ENCODE data around the gene TMEM117.

Gene TMEM117

GRCh38 chr12:44235674-44236073 lies 399.8 kb downstream of the TMEM117 start:
- no peaks in the 10 kb centered on the region for H3K27me3 ChIP-seq
- no peaks in the 10 kb centered on the region for H3K4me1 ChIP-seq (ENCODE audit: control insufficient read depth in 1 of 2, insufficient read depth in 1 of 2, low read depth in 1 of 2, low read length in 1 of 2)
- no peaks in the 10 kb centered on the region for H3K9me3 ChIP-seq
- no peaks in the 10 kb centered on the region for H3K36me3 ChIP-seq
- TF ChIP-seq, protein P1, sequence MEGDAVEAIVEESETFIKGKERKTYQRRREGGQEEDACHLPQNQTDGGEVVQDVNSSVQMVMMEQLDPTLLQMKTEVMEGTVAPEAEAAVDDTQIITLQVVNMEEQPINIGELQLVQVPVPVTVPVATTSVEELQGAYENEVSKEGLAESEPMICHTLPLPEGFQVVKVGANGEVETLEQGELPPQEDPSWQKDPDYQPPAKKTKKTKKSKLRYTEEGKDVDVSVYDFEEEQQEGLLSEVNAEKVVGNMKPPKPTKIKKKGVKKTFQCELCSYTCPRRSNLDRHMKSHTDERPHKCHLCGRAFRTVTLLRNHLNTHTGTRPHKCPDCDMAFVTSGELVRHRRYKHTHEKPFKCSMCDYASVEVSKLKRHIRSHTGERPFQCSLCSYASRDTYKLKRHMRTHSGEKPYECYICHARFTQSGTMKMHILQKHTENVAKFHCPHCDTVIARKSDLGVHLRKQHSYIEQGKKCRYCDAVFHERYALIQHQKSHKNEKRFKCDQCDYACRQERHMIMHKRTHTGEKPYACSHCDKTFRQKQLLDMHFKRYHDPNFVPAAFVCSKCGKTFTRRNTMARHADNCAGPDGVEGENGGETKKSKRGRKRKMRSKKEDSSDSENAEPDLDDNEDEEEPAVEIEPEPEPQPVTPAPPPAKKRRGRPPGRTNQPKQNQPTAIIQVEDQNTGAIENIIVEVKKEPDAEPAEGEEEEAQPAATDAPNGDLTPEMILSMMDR (IDR thresholded peaks at IDR 0.05), result no peak
- H3K27ac ChIP-seq, result no peak overlapping the region
- H3K4me3 ChIP-seq (ENCODE audit: low read depth in 1 of 2, low read length in 1 of 2), result no peak overlapping the region

DNA sequence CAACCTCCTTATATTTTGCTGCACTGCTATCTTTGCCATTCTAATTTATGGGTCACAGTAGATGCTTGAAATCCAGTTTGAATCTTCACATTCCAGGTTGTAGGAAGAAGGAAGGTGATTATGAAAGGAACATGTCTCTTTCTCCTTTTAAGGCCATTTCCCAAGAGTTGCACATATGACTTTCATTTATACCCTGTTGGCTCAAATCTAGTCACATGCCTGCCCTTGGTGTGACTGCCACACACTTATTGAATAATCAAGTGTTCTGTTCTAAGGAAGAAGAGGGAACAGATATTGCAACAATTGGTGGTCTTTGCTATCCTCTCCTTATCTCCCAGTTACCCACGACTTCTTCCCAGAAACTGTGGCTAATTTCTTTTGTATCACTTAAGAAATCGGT lies 404.3 kb downstream of the TMEM117 start:
- Histone ChIP-seq H3K27ac (no peak overlapping the region), H3K4me1 (ENCODE audit: control insufficient read depth in 1 of 2, insufficient read depth in 1 of 2, low read depth in 1 of 2, low read length in 1 of 2) (no peaks in the 10 kb centered on the region), H3K4me3 (ENCODE audit: low read depth in 1 of 2, low read length in 1 of 2) (no peak overlapping the region), H3K36me3 (no peaks in the 10 kb centered on the region), H3K27me3 (no peaks in the 10 kb centered on the region), H3K9me3 (no peaks in the 10 kb centered on the region)
- TF ChIP-seq, protein P1 (IDR thresholded peaks at IDR 0.05), result no peak

DNA sequence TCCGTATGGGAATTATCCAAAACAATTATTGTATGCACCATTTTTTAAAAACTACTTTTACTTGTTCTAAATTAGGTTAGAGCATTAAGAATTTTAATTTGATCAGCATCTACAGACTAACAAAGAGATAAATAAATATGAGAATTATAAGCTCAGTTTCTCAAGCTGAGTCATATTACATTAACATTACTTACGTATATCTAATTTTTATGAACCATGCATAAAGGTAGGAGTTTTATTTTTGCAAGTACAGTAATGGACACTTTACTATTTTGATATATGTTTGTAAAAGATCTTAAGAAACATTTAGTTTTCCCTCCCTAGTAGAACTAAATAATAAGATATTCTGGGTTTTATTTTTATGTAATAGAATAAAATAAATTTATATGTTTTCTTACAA lies 410.1 kb downstream of the TMEM117 start:
- Histone ChIP-seq H3K36me3 (no peaks in the 10 kb centered on the region), H3K27me3 (no peaks in the 10 kb centered on the region), H3K4me3 (ENCODE audit: low read depth in 1 of 2, low read length in 1 of 2) (no peak overlapping the region), H3K9me3 (no peaks in the 10 kb centered on the region), H3K27ac (no peak overlapping the region), H3K4me1 (ENCODE audit: control insufficient read depth in 1 of 2, insufficient read depth in 1 of 2, low read depth in 1 of 2, low read length in 1 of 2) (no peaks in the 10 kb centered on the region)
- TF ChIP-seq, protein P1 (IDR thresholded peaks at IDR 0.05), result no peak

DNA sequence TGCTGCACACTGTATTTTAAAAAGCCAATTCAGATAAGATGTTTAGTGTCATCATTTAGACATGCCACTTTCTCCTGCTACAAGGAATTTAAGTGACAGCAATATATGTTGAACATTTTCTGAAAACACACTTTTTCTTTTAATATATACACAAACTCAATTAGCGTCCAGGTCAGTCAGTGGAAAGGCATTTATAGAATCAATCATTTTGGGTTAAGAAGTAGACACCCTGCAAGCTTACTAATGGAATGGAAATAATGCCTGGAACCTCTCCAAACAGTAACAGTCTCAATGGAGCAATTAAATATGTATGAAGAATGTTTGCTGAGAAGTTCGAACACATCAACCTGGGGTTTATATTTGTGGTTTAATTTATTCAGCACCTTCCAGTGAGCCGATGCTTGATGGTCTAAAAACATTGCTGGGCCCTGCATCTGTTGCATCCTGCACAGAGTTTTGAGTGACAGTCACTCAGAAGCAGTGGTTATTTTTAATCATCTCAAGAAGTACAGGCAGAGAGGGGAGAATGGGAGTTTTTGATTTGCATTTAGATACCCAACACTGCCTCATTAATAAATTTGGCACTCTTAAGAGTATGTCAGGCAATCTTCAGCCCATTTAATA lies 410.7 kb downstream of the TMEM117 start:
- no peaks in the 10 kb centered on the region for H3K9me3 ChIP-seq
- TF ChIP-seq, protein P1 (IDR thresholded peaks at IDR 0.05), result no peak
- no peak overlapping the region for H3K4me3 ChIP-seq (ENCODE audit: low read depth in 1 of 2, low read length in 1 of 2)
- H3K4me1 ChIP-seq (ENCODE audit: control insufficient read depth in 1 of 2, insufficient read depth in 1 of 2, low read depth in 1 of 2, low read length in 1 of 2), result no peaks in the 10 kb centered on the region
- H3K27me3 ChIP-seq, result no peaks in the 10 kb centered on the region
- no peaks in the 10 kb centered on the region for H3K36me3 ChIP-seq
- no peak overlapping the region for H3K27ac ChIP-seq

GRCh38 chr12:44247588-44247987 lies 411.7 kb downstream of the TMEM117 start:
- no peaks in the 10 kb centered on the region for H3K27me3 ChIP-seq
- H3K4me3 ChIP-seq (ENCODE audit: low read depth in 1 of 2, low read length in 1 of 2), result no peak overlapping the region
- no peaks in the 10 kb centered on the region for H3K36me3 ChIP-seq
- no peaks in the 10 kb centered on the region for H3K9me3 ChIP-seq
- TF ChIP-seq, protein P1 (IDR thresholded peaks at IDR 0.05), result no peak
- H3K4me1 ChIP-seq (ENCODE audit: control insufficient read depth in 1 of 2, insufficient read depth in 1 of 2, low read depth in 1 of 2, low read length in 1 of 2), result no peaks in the 10 kb centered on the region
- no peak overlapping the region for H3K27ac ChIP-seq
